ENCODE measurements around the gene FCHSD1. TPM values are rescaled to one million over a fixed set of nuclear protein-coding genes. Genes with fewer than 3 reads are reported as not detected.

FCHSD1 gene
- total RNA-seq, 1 experiment from 2014 or later = 21.2 TPM

- CTCF ChIA-PET = interaction anchor here (0.6 to 16.8 kb wide), 12 partner anchors 17 to 277 kb away, joined by 3 to 677 read pairs (median 4); partner anchors contain the start of genes PCDH1, PCDH12 and RNF14
- Mint-ChIP-seq H3K9me3 (ENCODE audit: unreplicated experiment) (no peaks in the 10 kb centered on the region), H3K27ac (ENCODE audit: low read depth, unreplicated experiment) (no peak overlapping the region)
These were observed 44.5 kb upstream of the FCHSD1 start for GRCh38 chr5:141695627-141696215.

GRCh38 chr5:141694479-141694878 lies 43.3 kb upstream of the FCHSD1 start:
- Mint-ChIP-seq H3K27me3 (ENCODE audit: insufficient read depth, unreplicated experiment) (peaks cover 26% of the 10 kb centered on the region), H3K27ac (ENCODE audit: low read depth, unreplicated experiment) (no peak overlapping the region), H3K9me3 (ENCODE audit: unreplicated experiment) (no peaks in the 10 kb centered on the region), H3K4me3 (ENCODE audit: unreplicated experiment) (no peak overlapping the region), H3K36me3 (ENCODE audit: insufficient read depth, unreplicated experiment) (no peaks in the 10 kb centered on the region), H3K4me1 (ENCODE audit: insufficient read depth, unreplicated experiment) (peaks cover 8% of the 10 kb centered on the region)
- intact Hi-C loops (cut with micrococcal nuclease) = no loop called here
- BruUV-seq (replicated peaks) = no TSS peak
- TF ChIP-seq CTCF (IDR thresholded peaks at IDR 0.05; ENCODE audit: unreplicated experiment) = no peak
- ChIA-PET POLR2A (interaction anchor here (0.6 to 5.7 kb wide), 5 partner anchors 61 to 275 kb away, joined by 3 to 68 read pairs (median 3); partner anchors contain the start of genes PCDH1 and RNF14), CTCF (interaction anchor here (0.6 to 16.8 kb wide), 10 partner anchors 8 to 361 kb away, joined by 3 to 677 read pairs (median 28); partner anchors contain the start of genes ARAP3, PCDH1, PCDH12 and RNF14)
- no peak for DNase-seq (ENCODE audit: unreplicated experiment)

More at GRCh38 chr5:141695627-141696215, 44.5 kb upstream of the FCHSD1 start:
- Mint-ChIP-seq H3K4me1 (ENCODE audit: insufficient read depth, unreplicated experiment) (peaks cover 8% of the 10 kb centered on the region), H3K27me3 (ENCODE audit: insufficient read depth, unreplicated experiment) (peaks cover 22% of the 10 kb centered on the region), H3K36me3 (ENCODE audit: insufficient read depth, unreplicated experiment) (no peaks in the 10 kb centered on the region), H3K4me3 (ENCODE audit: unreplicated experiment) (no peak overlapping the region)
- no peak for TF ChIP-seq CTCF (IDR thresholded peaks at IDR 0.05; ENCODE audit: unreplicated experiment)
- no TSS peak for BruUV-seq (replicated peaks)
- intact Hi-C loops (cut with micrococcal nuclease) = no loop called here
- POLR2A ChIA-PET = interaction anchor here (0.6 to 5.7 kb wide), 7 partner anchors 14 to 274 kb away, joined by 3 to 68 read pairs (median 3); partner anchors contain the start of genes PCDH1 and RNF14
- peak; percentile 58 for DNase-seq (ENCODE audit: unreplicated experiment)

- ChIA-PET CTCF (interaction anchor here (0.5 to 16.8 kb wide), 33 partner anchors 9 to 1216 kb away, joined by 3 to 677 read pairs (median 4); partner anchors contain the start of genes ARAP3, HDAC3, PCDH1 and PCDH12), POLR2A (interaction anchor here (0.7 to 5.7 kb wide), 7 partner anchors 16 to 276 kb away, joined by 3 to 68 read pairs (median 4); partner anchors contain the start of genes PCDH1 and RNF14)
- BruUV-seq (replicated peaks) = no TSS peak
- DNase-seq (ENCODE audit: unreplicated experiment) = peak; percentile 50
- H3K4me3 Mint-ChIP-seq (ENCODE audit: unreplicated experiment) = peak overlapping the region; percentile 62
- intact Hi-C loops (cut with micrococcal nuclease) = loop anchor here (1.0 to 2.0 kb wide), 6 partner anchors 28 to 452 kb away; partner anchors contain the start of gene RNF14
- TF ChIP-seq CTCF (IDR thresholded peaks at IDR 0.05; ENCODE audit: unreplicated experiment) = no peak
- no peaks in the 10 kb centered on the region for H3K9me3 Mint-ChIP-seq (ENCODE audit: unreplicated experiment)
- H3K27me3 Mint-ChIP-seq (ENCODE audit: insufficient read depth, unreplicated experiment) = peaks cover 35% of the 10 kb centered on the region
- H3K4me1 Mint-ChIP-seq (ENCODE audit: insufficient read depth, unreplicated experiment) = peaks cover 8% of the 10 kb centered on the region
- no peaks in the 10 kb centered on the region for H3K36me3 Mint-ChIP-seq (ENCODE audit: insufficient read depth, unreplicated experiment)
- H3K27ac Mint-ChIP-seq (ENCODE audit: low read depth, unreplicated experiment) = no peak overlapping the region
These were observed 41.9 kb upstream of the FCHSD1 start for GRCh38 chr5:141692919-141693725.

Data from MCF 10A (cell line).